Measurements from ENCODE around the gene SLC3A2. TPM values are rescaled to one million over a fixed set of nuclear protein-coding genes. Genes with fewer than 3 reads are reported as not detected.

The SLC3A2 gene
- total RNA-seq, 1 donor from 2014 or later = 181 TPM

- Mint-ChIP-seq H3K9me3 (peaks cover 3% of the 10 kb centered on the region), H3K36me3 (ENCODE audit: low read depth) (no peaks in the 10 kb centered on the region), H3K27me3 (ENCODE audit: low read depth) (peaks cover 16% of the 10 kb centered on the region), H3K27ac (ENCODE audit: unreplicated experiment) (no peak overlapping the region), H3K4me3 (peak overlapping the region; percentile 8), H3K4me1 (peaks cover 23% of the 10 kb centered on the region)
- no peak for DNase-seq (ENCODE audit: low read depth, low spot score)
- TF ChIP-seq CTCF (conservative IDR thresholded peaks at IDR 0.05) = no peak
Measured at GRCh38 chr11:62843466-62843865, 37.2 kb upstream of the SLC3A2 start.

GRCh38 chr11:62844154-62844553 lies 36.5 kb upstream of the SLC3A2 start:
- H3K27ac Mint-ChIP-seq (ENCODE audit: unreplicated experiment) = no peak overlapping the region
- no peak for TF ChIP-seq CTCF (conservative IDR thresholded peaks at IDR 0.05)
- H3K36me3 Mint-ChIP-seq (ENCODE audit: low read depth) = no peaks in the 10 kb centered on the region
- no peak overlapping the region for H3K4me3 Mint-ChIP-seq
- H3K4me1 Mint-ChIP-seq = peaks cover 21% of the 10 kb centered on the region
- DNase-seq (ENCODE audit: low read depth, low spot score) = no peak
- peaks cover 16% of the 10 kb centered on the region for H3K27me3 Mint-ChIP-seq (ENCODE audit: low read depth)
- peaks cover 3% of the 10 kb centered on the region for H3K9me3 Mint-ChIP-seq

- H3K4me1 Mint-ChIP-seq = peaks cover 10% of the 10 kb centered on the region
- no peak for DNase-seq (ENCODE audit: low read depth, low spot score)
- peaks cover 3% of the 10 kb centered on the region for H3K9me3 Mint-ChIP-seq
- H3K4me3 Mint-ChIP-seq = peak overlapping the region; percentile 8
- no peaks in the 10 kb centered on the region for H3K36me3 Mint-ChIP-seq (ENCODE audit: low read depth)
- no peak overlapping the region for H3K27ac Mint-ChIP-seq (ENCODE audit: unreplicated experiment)
- TF ChIP-seq CTCF (conservative IDR thresholded peaks at IDR 0.05) = no peak
- H3K27me3 Mint-ChIP-seq (ENCODE audit: low read depth) = peaks cover 20% of the 10 kb centered on the region
Measured at GRCh38 chr11:62846177-62846576, 34.5 kb upstream of the SLC3A2 start.

GRCh38 chr11:62847767-62848314 lies 32.9 kb upstream of the SLC3A2 start:
- peaks cover 3% of the 10 kb centered on the region for H3K9me3 Mint-ChIP-seq
- no peak overlapping the region for H3K27ac Mint-ChIP-seq (ENCODE audit: unreplicated experiment)
- TF ChIP-seq CTCF (conservative IDR thresholded peaks at IDR 0.05) = no peak
- H3K4me1 Mint-ChIP-seq = peaks cover 21% of the 10 kb centered on the region
- H3K4me3 Mint-ChIP-seq = peak overlapping the region; percentile 66
- DNase-seq (ENCODE audit: low read depth, low spot score) = no peak
- peaks cover 29% of the 10 kb centered on the region for H3K27me3 Mint-ChIP-seq (ENCODE audit: low read depth)
- H3K36me3 Mint-ChIP-seq (ENCODE audit: low read depth) = peaks cover 11% of the 10 kb centered on the region

GRCh38 chr11:62850911-62851806 lies 29.5 kb upstream of the SLC3A2 start:
- Mint-ChIP-seq H3K27me3 (ENCODE audit: low read depth) (peaks cover 49% of the 10 kb centered on the region), H3K4me3 (peak overlapping the region; percentile 98), H3K36me3 (ENCODE audit: low read depth) (peaks cover 43% of the 10 kb centered on the region), H3K27ac (ENCODE audit: unreplicated experiment) (peak overlapping the region; percentile 54), H3K9me3 (peaks cover 3% of the 10 kb centered on the region), H3K4me1 (peaks cover 46% of the 10 kb centered on the region)
- no peak for TF ChIP-seq CTCF (conservative IDR thresholded peaks at IDR 0.05)
- DNase-seq (ENCODE audit: low read depth, low spot score) = no peak
